Skeletal muscle cell (primary cell): ENCODE measurements around the gene ALG6.
"Not testable (repeated sequence)": the region's sequence is repeated elsewhere in the genome, so short reads cannot be mapped to it uniquely, and the experiment has no call there.

Experiments
- DNase-seq: peaks from one replicate; pipeline ENCODE4 v3.0.0-alpha.2; 2010; ENCODE audit warnings: low read depth
- H3K4me3 ChIP-seq: 2 replicates; pipeline ENCODE4 v1.5.1; 2011; ENCODE audit warnings: low read depth, mild to moderate bottlenecking, control low read depth, low read length, moderate library complexity

Gene ALG6

GRCh38 chr1:63327417-63328054 is 39.9 kb upstream of the ALG6 start:
- H3K4me3 ChIP-seq = no peak overlapping the region
- no peak for DNase-seq

GRCh38 chr1:63328122-63328521 is 39.3 kb upstream of the ALG6 start:
- DNase-seq = no peak
- no peak overlapping the region for H3K4me3 ChIP-seq

DNA sequence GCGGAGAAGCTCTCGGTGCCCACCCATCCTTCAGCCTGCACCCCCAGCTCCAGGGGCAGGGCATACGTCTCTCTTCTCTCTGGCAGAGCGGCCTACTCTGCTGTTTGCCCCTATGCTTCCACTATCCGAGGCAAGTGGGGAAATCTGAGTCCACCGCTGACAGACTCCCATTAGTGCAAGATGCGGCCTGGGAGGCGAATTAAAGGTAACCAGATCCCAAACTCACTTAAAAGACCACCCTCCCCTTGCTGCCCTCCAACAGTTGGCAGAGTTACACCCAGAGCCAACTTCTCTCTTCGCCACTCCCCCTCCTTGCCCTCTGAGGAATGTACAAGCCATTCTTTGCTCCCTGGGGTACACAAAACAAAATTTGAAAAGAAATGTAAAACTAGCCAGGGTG is 38.6 kb upstream of the ALG6 start:
- DNase-seq = no peak
- H3K4me3 ChIP-seq = no peak overlapping the region

DNA sequence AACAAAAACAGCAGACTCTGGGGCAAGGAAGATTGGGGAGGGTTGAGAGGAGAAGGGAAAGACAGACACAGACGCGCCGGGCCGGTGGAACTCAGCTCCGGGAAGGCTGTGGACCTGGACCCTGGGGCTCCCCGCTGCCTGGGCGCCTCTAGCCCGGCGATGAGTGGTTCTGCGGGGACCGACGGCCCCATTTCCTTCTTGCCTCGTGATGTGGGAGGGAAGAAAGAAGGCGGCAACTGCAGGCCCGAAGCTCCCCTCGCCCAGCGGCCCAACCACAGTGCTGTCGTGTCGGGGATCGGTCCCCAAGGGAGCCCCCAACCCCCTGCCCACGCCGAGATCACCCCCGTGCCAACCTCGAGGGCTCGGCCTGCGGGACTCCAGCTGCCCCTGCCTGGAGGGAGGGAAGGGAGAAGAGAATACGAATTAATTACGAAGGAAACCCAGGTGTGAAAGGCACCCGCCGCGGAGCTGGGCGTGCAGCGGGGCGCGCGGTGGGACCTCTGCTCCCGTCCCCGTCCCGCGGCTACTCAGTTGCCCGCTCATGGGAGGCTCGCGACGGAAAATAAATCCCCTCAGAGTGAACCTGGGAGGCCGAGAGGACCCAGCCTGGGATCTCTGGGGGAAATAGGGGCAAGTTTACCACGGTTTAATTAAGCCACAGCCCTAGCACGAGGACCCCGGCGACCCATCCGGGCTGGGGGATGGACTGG is 37.7 kb upstream of the ALG6 start:
- DNase-seq = no peak
- H3K4me3 ChIP-seq = no peak overlapping the region

DNA sequence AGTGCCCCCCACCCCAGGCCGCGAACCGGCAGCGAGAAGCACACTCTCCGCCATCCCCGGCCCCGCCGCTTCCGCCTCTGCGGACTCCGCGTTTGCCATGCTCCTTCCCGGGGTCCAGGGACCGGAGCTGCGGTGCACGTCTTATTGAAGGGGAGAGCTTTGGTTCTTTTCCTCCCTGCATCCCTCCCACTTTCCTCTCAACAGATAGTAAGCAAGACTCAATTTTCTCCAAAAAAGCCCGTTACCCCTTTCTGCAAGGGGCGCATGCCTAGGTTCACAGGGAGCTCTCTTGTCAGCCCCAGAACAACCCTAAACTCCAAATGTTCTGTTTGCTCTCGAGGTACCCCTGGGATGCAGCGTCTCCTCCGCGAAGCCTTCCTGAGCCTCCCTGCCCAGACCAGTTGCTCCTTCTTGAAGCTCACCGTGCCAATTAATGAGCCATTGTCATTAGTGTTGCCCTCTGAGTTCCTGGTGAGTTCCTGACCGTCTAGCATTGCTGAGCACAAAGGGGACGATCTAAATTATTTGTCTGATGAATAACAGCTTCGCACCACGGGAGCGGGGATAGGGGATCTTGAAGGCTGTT is 37.0 kb upstream of the ALG6 start:
- H3K4me3 ChIP-seq = no peak overlapping the region
- DNase-seq = no peak

DNA sequence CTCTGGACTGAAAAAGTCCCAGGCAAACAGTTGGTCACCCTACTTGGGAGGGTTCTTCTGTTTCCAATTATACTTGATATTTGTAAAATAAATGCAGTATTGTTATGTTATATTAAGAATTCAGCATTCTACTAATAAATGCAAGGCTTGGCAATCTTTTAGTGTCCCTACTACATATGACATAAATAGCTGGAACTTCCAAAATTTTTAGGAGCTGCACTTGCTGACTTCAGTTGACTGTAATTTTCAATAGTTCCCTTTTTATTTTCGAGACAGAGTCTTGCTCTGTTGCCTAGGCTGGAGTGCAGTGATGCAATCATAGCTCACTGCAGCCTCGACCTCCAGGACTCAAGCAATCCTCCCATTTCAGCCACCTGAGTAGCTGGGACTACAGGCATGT is 25.0 kb upstream of the ALG6 start:
- H3K4me3 ChIP-seq = no peak overlapping the region
- DNase-seq = no peak

DNA sequence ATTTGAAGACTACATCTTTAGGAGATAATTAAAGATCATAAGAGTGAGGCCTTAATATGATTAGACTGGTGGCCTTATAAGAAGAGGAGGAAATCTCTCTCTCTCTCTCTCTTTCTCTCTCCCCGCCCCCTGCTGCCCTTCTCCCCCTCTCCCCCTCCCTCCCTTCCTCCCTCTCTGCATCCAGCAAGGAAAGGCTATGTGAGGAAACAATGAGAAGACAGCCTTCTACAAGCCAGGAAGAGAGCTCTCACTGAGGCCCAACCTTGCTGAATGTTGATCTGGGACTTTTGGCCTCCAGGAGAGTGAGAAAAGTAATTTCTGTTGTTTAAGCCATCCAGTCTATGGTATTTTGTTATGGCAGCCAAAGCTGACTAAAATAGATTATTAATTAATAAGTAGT is 23.5 kb upstream of the ALG6 start:
- DNase-seq = no peak
- H3K4me3 ChIP-seq = no peak overlapping the region

DNA sequence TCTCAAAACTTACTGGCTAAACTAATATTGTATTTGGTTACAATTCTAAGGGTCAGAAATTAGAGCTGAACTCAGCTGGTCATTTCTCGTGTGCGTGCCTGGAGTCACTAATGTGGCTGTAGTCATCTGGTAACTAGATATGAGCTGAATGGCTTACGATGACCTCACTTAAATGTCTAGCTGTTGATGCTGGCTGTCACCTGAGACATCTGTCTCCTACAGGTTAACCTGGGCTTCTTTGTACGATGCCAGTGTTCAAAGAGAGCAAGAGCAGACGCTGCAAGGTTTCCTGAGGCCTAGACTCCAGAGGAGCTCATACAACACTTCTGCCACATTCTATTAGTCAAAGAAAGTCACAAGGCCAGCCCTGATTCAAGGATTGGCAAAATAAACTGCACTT is 17.1 kb upstream of the ALG6 start:
- no peak for DNase-seq
- H3K4me3 ChIP-seq = no peak overlapping the region

- H3K4me3 ChIP-seq = no peak overlapping the region
- no peak for DNase-seq
Observed at GRCh38 chr1:63352736-63353135, 14.7 kb upstream of the ALG6 start.

- not testable (repeated sequence) for DNase-seq, H3K4me3 ChIP-seq
Observed at GRCh38 chr1:63356234-63356633, 11.2 kb upstream of the ALG6 start.

DNA sequence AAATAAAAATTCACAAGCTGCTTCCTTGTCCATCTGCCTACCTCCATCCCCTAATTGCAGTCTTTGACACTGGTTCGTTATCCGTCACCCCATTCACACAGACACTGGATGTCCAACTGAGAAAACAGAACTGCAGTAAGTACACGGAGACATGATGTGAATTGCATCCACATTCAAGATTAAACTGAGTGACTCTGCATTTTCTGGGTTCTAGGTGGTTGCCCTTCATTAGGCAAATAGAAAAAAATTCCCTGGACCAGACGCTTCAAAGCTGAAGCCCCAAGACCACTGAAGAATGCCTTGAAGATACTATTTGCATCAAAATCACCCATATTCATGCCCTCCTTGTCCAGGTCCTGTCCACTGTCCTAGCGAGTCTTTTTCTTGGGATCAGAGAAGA is 7.9 kb upstream of the ALG6 start:
- H3K4me3 ChIP-seq = no peak overlapping the region
- DNase-seq = no peak

GRCh38 chr1:63362073-63362472 is 5.4 kb upstream of the ALG6 start:
- no peak overlapping the region for H3K4me3 ChIP-seq
- DNase-seq = no peak

- no peak overlapping the region for H3K4me3 ChIP-seq
- DNase-seq = no peak
Observed at GRCh38 chr1:63362578-63362977, 4.8 kb upstream of the ALG6 start.

DNA sequence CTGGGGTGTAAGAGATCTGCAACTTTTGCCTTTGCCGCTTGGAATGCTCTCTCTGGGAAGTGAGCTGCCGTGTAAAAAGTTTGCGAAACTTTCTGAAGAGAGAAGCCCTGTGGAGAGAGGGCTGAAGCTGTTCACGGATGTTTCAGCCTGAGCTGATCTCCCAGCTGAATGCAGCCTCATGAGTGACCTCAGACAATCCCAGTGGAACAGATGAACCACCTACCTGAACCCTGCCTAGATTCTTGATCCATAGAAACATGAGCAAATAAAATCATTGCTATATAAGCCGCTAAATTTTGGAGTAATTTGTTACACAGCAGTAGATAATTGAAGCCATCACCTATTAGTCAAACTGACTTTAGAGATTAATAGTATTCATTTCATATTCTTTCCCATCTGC is 4.4 kb upstream of the ALG6 start:
- no peak for DNase-seq
- H3K4me3 ChIP-seq = no peak overlapping the region

DNA sequence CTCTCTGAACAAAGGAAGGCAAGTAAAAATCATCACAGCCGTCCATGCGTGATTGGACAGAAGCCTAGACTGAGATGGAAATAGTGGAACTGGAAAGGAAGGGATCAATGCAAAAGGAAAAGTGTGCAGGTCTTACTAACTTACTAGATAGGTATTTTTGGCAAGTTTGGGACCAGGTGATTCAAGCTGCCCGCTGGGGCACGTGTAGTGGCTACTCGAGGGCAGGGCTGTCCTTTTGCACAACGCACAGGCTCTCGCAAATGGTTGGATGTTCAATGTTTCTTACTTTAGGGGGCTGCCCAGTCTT is 566 bp upstream of the ALG6 start:
- H3K4me3 ChIP-seq = peak overlapping the region; percentile 97
- DNase-seq = no peak

DNA sequence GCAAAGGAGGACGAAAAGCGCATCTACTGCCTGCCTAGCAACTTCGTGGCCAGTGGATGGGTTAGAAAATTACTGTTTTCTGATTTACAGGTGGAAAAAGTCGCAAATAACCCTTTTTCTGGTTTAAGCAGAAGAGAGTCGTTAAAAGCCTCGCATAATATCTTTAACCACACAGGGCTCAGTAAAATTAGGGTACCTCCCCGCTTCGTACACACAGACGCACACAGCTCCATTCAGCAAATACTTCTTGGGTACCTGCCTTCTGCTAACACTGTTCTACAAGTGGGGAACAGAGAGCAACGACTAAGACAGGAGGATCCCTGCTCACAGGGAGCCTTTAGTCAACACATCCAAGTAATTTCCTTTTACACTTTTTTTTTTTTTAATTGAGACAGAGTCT is 704 bp downstream of the ALG6 start:
- peak overlapping the region; percentile 97 for H3K4me3 ChIP-seq
- DNase-seq = no peak

GRCh38 chr1:63379583-63379982 is 12.2 kb downstream of the ALG6 start:
- DNase-seq = no peak
- H3K4me3 ChIP-seq = no peak overlapping the region

DNA sequence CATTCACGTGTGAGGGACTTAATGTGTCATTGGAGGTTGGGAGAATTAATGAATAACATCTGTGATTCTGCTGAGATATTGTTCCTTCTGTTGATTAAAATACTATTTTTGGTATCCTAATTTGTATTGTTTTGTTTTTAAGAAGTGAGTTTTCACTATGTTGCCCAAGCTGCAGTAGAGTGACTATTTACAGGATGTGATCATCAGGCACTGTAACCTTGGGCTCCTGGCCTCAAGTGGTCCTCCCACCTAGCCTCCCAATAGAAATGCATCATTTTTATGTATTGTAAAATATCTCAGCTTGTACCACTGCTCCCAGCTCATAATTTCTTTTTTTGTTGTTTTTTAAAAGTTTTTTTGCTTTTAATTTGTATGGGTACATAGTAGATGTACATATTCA is 14.3 kb downstream of the ALG6 start:
- DNase-seq = no peak
- no peak overlapping the region for H3K4me3 ChIP-seq

DNA sequence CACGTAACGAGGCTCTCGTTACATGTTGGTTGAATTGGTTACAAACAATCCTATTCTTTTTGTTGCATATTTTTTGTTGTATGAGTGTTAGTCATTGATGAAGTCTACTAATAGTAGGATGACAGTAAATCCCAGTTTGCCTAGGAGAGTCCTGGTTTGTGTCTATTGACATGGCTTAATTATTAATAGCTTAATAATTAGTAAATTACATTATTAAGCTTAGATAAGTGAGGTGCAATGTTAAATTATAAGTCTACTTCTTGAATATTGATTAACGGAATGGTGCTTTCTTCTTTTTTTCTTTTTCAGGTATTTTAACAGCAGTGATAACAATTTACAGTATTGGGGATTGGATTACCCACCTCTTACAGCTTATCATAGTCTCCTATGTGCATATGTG is 34.5 kb downstream of the ALG6 start:
- no peak for DNase-seq
- no peak overlapping the region for H3K4me3 ChIP-seq

GRCh38 chr1:63403386-63403785 is 36.0 kb downstream of the ALG6 start:
- no peak overlapping the region for H3K4me3 ChIP-seq
- DNase-seq = no peak

- no peak for DNase-seq
Observed at GRCh38 chr1:63405021-63405420, 37.6 kb downstream of the ALG6 start.

More at GRCh38 chr1:63405021-63405420, 37.6 kb downstream of the ALG6 start:
- no peak overlapping the region for H3K4me3 ChIP-seq
